ENCODE measurements around the gene MMADHC. TPM values are rescaled to one million over a fixed set of nuclear protein-coding genes. Genes with fewer than 3 reads are reported as not detected.

The MMADHC gene
- total RNA-seq, 1 experiment from 2014 or later = 149 TPM

- Histone ChIP-seq H2BK20ac (ENCODE audit: low read depth, low read length, poor library complexity, severe bottlenecking) (no peak overlapping the region), H3K4me2 (ENCODE audit: insufficient read depth, insufficient read length, low read length) (no peak overlapping the region), H2BK5ac (ENCODE audit: insufficient read length, low read length) (no peak overlapping the region), H3K56ac (ENCODE audit: insufficient read length, low read depth, low read length) (no peak overlapping the region), H3K23ac (ENCODE audit: insufficient read length, low read depth, low read length) (no peak overlapping the region), H3K79me2 (ENCODE audit: insufficient read depth, low read length) (no peaks in the 10 kb centered on the region), H4K91ac (ENCODE audit: insufficient read length, low read depth, low read length) (no peak overlapping the region), H2AK5ac (ENCODE audit: insufficient read length, low read length) (no peak overlapping the region), H4K20me1 (ENCODE audit: control insufficient read depth, insufficient read depth, insufficient read length) (no peaks in the 10 kb centered on the region), H3K18ac (ENCODE audit: insufficient read length, low read depth, low read length) (no peak overlapping the region), H3K23me2 (ENCODE audit: insufficient read length, low read depth, low read length, poor library complexity, severe bottlenecking) (no peaks in the 10 kb centered on the region), H3K27ac (ENCODE audit: insufficient read length, low read depth, low read length) (no peak overlapping the region), H3K9me3 (ENCODE audit: control insufficient read depth, low read depth, low read length) (no peaks in the 10 kb centered on the region), H4K8ac (replicated peaks; ENCODE audit: insufficient read length, low read depth, low read length) (no peak overlapping the region), H2AFZ (ENCODE audit: low read length) (no peak overlapping the region), H3K4ac (ENCODE audit: low read depth, low read length) (no peak overlapping the region), H4K5ac (ENCODE audit: insufficient read length, low read depth, low read length) (no peak overlapping the region), H3K79me1 (ENCODE audit: insufficient read depth, low read depth, low read length, poor library complexity, severe bottlenecking) (no peaks in the 10 kb centered on the region), H2BK12ac (ENCODE audit: insufficient read length, low read depth, low read length) (no peak overlapping the region), H3K4me1 (ENCODE audit: insufficient read depth, low read length) (no peaks in the 10 kb centered on the region), H3K9ac (ENCODE audit: extremely low read depth, insufficient read length, low read length) (no peak overlapping the region), H2BK120ac (ENCODE audit: low read depth, low read length, poor library complexity, severe bottlenecking) (no peak overlapping the region), H3K14ac (ENCODE audit: insufficient read depth, low read length) (no peak overlapping the region), H3T11ph (ENCODE audit: low read length) (no peak overlapping the region), H3K27me3 (ENCODE audit: insufficient read depth, low read length) (no peaks in the 10 kb centered on the region), H2BK15ac (ENCODE audit: low read depth, low read length) (no peak overlapping the region)
- H3K27ac Mint-ChIP-seq = no peak overlapping the region
- H3K4me3 Mint-ChIP-seq = no peak overlapping the region
- H3K4me1 Mint-ChIP-seq = no peaks in the 10 kb centered on the region
- no peaks in the 10 kb centered on the region for H3K27me3 Mint-ChIP-seq (ENCODE audit: low read depth)
- peak; percentile 36 for DNase-seq
- no CpG with 5 or more reads among the region's 7 CpGs for WGBS (ENCODE audit: extremely low coverage, insufficient read length, low lambda C conversion rate)
- peaks cover 0 to 4% (median 0%) of the 10 kb centered on the region in 3 experiments; a peak in 2 of 7 replicates for H3K36me3 Mint-ChIP-seq (ENCODE audit: insufficient read depth in 1 of 3, low read depth in 3 of 3)
- TF ChIP-seq CTCF (conservative IDR thresholded peaks at IDR 0.05) = peak; percentile 56
- peaks cover 0 to 3% of the 10 kb centered on the region in 2 experiments; a peak in 3 of 5 replicates for H3K9me3 Mint-ChIP-seq
Measured at GRCh38 chr2:149611100-149611820, 23.7 kb upstream of the MMADHC start.

Data from H9 (cell line).